ENCODE results near the gene ESRRA.
"Not testable (repeated sequence)": the region's sequence is repeated elsewhere in the genome, so short reads cannot be mapped to it uniquely, and the experiment has no call there.

Gene ESRRA

DNA sequence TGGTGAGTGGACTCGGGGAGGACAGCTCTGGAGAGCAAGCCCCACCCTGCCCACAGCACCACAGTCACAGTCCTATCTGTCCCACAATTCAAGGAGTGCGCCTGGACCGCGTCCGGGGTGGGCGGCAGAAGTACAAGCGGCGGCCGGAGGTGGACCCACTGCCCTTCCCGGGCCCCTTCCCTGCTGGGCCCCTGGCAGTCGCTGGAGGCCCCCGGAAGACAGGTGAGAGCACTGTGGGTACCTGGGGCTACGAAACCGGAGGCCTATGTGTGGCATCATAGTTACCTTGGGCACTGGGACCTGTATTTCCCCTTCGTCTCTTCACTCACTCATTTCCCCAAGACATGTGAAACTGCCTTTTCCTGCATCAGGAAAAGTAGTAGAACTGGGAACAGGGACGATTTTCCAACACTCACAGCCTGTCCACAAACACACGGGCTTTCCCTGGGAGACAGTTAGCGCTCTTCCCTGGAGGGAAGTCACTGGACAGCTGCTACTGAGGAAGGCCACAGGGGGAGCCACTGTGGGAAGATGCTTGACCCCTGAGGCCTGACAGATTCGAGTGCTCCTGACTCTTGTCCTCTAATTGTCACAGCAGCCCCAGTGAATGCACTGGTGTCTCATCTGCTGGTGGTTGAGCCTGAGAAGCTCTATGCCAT, 9.0 kb downstream of the ESRRA start:
- DNase-seq: no peak

DNA sequence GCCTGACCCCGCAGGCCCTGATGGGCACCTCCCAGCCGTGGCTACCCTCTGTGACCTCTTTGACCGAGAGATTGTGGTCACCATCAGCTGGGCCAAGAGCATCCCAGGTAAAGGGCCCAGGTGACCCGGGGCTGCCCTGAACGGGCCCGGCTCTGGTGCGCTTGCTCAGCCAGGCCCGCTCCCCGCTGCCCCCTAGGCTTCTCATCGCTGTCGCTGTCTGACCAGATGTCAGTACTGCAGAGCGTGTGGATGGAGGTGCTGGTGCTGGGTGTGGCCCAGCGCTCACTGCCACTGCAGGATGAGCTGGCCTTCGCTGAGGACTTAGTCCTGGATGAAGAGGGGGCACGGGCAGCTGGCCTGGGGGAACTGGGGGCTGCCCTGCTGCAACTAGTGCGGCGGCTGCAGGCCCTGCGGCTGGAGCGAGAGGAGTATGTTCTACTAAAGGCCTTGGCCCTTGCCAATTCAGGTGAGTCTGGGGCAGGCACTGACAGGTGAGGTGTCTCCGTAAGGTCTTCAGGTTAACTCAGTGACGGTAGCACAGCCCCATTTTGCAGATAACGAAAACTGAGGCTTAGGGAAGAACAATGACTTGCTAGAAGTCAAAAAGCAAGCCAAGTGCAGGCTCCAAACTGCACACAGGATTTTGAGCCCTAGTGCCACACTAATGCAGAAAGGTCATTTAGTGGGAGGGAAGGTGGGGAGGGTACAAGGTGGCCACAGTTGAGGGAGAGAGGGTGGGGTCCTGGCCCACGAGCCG, 9.7 kb downstream of the ESRRA start:
- DNase-seq: no peak

DNA sequence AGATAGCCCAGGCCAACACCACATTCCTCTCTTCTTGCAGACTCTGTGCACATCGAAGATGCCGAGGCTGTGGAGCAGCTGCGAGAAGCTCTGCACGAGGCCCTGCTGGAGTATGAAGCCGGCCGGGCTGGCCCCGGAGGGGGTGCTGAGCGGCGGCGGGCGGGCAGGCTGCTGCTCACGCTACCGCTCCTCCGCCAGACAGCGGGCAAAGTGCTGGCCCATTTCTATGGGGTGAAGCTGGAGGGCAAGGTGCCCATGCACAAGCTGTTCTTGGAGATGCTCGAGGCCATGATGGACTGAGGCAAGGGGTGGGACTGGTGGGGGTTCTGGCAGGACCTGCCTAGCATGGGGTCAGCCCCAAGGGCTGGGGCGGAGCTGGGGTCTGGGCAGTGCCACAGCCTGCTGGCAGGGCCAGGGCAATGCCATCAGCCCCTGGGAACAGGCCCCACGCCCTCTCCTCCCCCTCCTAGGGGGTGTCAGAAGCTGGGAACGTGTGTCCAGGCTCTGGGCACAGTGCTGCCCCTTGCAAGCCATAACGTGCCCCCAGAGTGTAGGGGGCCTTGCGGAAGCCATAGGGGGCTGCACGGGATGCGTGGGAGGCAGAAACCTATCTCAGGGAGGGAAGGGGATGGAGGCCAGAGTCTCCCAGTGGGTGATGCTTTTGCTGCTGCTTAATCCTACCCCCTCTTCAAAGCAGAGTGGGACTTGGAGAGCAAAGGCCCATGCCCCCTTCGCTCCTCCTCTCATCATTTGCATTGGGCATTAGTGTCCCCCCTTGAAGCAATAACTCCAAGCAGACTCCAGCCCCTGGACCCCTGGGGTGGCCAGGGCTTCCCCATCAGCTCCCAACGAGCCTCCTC, 10.6 kb downstream of the ESRRA start:
- DNase-seq: not testable (repeated sequence)

DNA sequence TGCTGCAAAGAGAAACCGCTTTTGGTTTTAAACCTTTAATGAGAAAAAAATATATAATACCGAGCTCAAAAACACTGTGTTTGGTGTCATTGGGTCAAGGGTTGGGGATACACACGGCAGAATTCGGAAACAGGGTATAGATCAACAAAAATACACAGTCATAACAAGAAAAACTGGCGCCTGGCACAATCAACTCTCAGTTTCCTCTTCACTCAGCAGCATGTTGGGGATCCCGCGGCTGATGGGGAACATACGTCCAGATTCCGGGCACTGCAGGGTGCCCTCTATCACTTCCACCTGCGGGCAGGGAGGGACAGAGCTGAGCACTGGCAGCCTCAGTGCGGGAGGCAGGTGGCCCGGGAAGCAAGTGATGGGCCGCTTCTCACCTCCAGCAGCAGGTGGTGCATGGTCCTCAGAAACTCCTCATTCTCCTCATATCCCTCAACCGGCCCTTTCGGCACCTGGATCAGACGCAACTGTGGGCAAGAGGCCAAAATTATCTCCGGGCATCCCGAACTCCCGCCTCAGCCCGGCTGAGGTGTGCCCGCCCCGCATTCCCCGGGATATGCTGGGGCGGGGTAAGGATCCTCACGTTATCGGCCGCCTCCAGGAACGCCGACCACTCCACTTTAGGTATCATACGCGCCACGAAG, 11.5 kb downstream of the ESRRA start:
- peak; percentile 45 to 49 for DNase-seq

DNA sequence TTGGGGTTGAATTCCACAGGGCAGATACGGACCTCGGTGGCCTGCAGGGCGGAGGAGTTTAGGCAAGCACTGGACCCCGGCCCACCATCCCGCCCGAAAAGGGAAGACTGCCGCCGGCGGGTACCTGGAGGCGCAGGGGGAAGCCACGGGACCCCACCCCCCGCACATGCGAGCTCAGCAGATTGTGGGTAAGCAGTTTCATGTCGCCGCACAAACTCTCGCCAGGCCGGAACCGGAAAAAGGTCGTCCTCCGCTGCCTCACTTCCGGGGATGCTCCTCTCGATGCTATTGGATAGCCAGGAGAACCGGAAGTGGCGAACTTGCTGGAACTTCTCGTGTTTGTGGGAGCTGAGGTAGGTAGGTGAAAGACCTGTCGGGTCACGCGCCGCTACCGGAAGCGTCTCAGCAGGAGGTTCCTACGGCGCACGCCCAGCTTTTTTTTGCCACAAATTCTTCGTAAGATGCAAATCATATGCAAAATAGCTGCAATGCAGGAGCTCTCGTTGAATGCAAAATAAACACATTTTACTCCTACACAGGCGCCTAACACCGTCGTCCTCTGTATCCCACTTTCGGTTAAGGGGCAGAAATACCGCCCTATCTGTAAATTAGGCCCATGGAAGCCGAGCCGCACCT, 12.1 kb downstream of the ESRRA start, which contains the start of gene TRMT112:
Gene TRMT112 (minus strand): TSS at position 235 of the 636 bp plus-strand sequence. CDS start 33 bp downstream, at position 202.
- DNase-seq: peak; percentile 98 to 99

DNA sequence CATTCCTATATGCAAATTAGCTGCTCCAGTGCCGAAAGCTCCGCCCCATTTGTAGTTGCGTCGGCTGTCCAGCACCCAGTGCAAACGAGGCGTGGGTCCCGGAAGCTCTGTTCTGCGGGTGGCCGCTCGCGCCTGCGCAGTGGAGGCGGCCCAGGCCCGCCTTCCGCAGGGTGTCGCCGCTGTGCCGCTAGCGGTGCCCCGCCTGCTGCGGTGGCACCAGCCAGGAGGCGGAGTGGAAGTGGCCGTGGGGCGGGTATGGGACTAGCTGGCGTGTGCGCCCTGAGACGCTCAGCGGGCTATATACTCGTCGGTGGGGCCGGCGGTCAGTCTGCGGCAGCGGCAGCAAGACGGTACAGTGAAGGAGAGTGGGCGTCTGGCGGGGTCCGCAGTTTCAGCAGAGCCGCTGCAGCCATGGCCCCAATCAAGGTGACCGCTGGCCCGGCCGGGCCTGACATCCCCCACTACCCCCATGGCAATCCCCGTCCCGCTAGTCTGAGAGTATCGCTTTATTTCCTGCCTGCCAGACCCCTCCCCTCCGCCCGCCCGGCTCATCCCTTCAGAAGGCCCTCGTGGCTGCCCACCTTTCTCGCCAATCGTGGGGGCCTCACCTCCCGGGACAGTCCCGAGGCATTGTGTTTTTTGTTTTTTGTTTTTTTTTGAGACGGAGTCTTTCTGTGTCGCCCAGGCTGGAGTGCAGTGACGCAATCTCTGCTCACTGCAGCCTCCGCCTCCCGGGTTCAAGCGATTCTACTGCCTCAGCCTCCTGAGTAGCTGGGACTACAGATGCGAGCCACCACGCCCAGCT, 12.8 kb downstream of the ESRRA start, which contains the start of gene PRDX5:
Gene PRDX5 (plus strand): TSS at position 161 of the 805 bp plus-strand sequence. CDS start 95 bp downstream, at position 256.
- DNase-seq: peak; percentile 97 to 98

DNA sequence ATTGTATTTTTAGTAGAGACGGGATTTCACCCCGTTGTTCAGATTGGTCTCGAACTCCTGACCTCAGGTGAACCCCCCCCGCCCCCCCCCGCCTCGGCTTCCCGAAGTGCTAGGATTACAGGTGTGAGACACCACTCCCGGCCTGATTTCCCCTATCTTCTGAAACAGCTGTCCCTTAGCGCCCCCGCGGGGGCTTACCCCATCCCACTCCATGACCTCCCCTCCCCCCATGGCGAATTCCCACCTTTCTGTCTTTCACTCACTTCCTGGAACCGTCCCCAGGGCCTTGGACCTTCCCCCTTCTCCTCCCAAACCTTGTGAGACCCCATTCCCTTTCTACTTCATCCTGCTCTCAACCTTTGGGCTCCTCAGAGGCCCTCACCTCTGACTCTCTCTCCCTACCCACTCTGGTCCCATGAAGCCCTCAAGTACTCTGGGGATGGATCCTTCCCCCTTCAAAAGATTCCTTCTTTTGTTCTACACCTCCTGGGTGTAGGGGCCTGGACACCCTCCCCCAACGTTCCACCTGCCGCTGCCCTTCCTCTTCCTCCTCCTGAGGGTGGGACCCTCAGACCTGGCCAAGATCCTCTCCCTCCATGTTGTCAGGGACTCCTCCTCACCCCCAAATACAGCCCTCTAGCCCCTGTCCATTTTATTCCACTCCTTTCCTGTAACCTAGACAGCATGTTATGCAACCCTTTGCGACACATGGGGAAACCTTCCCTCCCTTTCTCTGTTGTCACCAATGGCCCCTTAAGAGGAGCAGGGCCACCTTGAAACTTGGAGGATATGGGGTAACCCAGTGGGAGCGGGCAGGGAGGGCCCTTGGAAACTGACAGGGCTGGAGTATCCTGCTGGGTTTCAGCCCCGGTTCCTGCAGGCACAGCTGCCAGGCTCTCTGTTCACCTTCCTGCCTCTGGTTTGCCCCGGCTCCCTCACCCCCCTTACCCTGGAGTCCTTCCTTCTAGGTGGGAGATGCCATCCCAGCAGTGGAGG, 13.7 kb downstream of the ESRRA start:
- DNase-seq: no peak

DNA sequence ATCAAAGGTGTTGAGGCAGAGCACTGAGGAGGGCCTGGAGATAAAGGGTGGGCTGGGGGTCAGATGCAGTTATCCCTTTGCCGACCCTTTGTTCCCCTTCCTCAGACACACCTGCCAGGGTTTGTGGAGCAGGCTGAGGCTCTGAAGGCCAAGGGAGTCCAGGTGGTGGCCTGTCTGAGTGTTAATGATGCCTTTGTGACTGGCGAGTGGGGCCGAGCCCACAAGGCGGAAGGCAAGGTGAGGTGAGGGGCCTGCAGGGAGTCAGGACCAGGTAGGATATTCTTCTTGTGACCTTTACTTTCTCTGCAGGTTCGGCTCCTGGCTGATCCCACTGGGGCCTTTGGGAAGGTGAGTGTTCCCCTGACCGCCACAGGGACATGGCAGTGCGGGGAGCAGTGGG, 15.2 kb downstream of the ESRRA start:
- no peak for DNase-seq

DNA sequence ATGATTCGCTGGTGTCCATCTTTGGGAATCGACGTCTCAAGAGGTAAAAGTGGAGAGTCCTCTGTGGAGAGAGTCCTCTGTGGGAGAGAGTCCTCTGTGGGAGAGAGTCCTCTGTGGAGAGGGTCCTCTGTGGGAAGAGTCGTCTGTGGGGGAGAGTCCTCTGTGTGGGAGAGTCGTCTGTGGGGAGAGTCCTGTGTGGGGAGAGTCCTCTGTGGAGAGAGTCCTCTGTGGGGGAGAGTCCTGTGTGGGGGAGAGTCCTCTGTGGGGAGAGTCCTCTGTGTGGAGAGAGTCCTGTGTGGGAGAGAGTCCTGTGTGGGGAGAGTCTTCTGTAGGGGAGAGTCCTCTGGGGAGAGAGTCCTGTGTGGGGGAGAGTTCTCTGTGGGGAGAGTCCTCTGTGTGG, 15.7 kb downstream of the ESRRA start:
- DNase-seq: no peak

DNA sequence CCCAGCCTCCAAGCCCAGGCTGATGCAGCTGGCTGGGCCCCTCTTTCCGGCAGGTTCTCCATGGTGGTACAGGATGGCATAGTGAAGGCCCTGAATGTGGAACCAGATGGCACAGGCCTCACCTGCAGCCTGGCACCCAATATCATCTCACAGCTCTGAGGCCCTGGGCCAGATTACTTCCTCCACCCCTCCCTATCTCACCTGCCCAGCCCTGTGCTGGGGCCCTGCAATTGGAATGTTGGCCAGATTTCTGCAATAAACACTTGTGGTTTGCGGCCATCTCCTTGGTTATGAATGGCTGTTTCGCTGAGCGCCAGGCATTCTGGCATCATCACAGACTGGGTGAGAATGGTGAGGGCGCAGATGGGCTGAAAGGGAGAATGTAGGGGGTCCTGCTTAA, 16.2 kb downstream of the ESRRA start:
- no peak for DNase-seq

DNA sequence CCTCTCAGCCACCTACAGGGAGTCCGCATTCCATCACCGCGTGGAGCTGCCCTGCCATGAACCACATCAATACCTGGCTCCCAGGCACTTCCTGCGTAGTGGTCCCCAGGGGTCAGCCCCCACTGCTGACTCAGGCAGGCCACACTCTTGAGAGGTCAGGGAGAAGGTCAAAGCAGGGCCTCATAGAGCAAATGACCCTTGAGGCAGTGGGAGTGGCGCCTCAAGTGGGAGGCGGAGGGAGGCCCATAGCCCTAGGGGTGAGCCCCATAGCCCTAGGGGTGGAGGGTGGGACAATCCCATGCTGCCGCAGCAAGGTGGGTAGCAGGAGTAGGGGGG, 17.6 kb downstream of the ESRRA start:
- DNase-seq: no peak

DNA sequence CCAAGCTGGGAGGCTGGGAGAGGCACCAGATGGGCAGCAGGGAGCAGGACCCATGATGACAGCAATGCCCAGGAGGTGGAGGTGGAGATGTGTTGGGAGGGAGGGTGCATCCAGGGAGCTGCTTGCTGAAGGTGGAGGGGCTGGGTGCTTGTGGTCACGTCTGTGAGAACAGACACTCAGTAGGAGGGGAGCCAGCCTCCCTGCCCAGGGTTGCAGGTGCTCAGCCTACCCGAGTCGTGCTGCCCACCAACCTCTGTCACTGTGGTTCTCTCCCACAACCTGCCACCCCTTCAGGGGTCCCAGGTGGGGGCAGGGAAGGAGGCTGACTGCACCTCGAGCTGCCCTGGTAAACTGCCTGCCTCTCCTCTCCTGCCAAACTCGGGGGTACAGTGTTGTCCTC, 18.0 kb downstream of the ESRRA start:
- no peak for DNase-seq

DNA sequence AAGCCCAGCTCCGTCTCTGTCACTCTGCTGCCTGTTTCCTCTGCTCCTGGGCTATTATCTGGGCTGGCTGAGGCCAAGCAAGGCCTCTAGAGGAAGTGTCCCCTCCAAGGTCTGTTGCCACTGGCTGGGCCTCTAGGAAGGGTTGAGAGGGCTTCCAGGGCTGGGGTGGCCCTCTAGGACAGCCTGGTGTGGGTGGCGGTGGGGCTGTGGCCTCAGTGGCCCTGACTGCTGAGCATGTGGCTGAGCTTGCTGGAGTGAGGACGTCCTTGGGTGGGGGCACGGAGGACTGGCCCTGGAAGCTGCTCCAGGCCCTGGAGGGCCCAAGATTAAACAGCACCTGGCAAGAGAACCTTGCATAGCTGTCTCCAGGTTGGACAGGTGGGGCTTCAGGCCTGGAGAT, 18.7 kb downstream of the ESRRA start:
- DNase-seq: not testable (repeated sequence)

DNA sequence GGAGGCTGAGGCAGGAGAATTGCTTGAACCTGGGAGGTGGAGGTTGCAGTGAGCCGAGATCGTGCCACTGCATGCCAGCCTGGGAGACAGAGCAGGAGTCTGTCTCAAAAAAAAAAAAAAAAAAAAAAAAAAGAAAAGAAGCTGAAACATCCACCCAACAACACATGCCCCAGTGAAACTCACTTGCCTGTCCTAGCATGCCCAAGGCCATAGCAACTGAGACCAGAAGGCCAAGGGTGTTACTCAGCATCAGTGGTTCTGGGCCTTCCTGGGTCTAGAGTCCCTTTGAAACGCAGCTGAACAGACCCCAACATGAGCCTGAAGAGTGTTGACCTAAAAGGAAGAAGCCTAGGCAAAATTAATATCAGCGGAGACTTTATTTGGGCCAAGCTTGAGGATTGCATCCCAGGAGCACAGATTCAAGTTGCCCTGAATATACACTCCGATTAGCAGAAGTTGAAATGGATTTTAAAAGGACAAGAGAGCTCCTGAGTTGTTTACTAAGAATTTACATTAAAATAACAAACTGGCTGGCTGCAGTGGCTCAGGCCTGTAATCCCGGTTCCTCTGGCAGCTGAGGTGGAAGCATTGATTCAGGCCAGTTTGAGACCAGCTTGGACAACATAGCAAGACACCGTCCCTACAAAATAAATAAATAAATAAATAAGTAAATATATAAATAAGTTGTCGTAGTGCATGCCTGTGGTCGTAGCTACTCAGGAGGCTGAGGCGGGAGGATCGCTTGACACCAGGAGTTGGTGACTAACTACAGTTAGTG, 19.6 kb downstream of the ESRRA start:
- no peak for DNase-seq

DNA sequence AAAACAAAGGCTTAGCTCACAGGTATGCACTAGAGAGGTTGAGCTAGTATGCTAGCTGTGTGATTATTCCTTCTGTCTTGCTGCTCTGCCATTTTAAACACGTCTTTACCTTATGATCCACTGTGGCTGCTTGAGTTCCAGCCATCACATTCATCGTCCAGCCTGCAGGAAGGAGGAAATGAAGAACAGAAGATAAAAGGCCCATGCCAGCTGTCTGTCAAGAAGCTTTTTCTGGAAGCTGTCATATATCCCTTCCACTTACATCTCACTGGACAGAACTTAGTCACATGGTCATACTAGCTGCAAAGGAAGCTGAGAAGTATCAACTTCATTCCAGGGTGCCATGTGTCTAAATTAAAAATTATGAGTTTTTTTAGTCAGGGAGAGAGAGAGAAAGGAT, 22.1 kb downstream of the ESRRA start:
- DNase-seq: no peak

DNA sequence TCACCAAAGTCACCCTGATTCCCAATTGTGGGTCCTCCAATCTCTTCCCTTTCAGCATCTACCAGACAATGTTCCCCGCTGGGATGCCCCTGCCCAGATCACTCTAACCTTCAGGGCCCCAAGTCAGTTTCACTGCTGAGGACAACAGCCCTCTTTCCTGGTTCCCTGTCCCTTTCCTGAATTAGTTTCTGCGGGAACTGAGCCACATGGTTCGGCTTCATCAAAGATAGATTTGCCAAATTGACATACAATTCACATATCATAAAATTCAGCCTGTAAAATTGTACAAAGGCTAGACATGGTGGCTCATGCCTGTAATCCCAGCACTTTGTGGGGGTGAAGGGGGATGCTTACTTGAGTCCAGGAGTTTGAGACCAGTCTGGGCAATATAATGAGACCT, 22.7 kb downstream of the ESRRA start:
- DNase-seq: no peak

DNA sequence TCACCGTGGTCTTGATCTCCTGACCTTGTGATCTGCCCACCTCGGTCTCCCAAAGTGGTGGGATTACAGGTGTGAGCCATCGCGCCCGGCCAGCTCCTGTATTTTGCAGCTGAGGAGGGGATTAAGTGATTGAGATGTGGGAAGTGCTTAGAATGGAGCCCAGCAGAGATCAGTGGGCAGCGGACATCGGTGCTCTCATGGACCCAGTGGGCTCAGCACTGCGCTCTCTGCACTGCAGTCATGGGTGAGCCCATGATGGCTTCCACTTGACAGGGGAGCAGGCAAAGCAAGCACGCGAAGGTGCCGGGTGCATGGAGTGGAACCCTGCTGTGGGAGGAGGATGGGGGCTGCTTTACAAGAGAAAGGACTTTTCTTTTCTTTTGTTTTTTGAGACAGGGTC, 25.6 kb downstream of the ESRRA start:
- DNase-seq: no peak

DNA sequence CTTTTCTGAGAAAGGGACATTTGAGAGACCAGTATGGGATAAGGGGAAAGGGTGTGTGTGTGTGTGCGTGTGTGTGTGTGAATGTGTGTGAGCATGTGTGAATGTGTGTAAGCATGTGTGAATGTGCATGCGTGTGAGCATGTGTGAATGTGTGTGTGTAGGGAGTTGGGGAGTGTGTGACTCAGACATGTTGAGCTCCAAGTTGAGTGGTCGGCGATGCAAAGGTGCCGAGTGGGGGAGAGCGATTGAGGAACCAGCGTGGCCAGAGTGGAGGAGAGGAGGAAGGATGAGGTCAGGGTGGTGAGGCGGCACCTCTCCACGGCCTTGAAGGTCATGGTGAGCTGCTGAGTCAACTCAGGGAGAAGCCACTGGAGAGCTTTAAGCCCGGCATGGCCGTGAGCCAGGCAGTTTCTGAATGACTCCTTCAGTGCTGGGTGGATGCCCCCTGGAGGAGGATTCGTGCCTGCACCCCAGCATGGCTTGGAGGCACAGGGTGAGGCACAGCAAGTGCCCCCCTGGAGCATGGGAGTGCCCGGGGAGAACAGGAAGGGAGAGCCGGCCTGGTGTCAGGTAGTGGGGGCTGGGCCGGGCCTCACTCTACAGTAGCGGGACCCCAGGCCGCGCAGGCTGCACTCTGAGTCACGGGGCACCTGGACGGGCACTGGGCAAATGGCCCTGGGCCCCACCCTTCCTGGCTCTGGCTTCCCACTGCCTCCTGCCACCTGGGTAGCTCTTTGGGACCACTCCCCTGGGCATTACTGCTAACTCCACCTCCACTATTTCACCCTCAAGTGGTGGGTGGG, 26.4 kb downstream of the ESRRA start:
- peak; percentile 73 to 84 for DNase-seq

DNA sequence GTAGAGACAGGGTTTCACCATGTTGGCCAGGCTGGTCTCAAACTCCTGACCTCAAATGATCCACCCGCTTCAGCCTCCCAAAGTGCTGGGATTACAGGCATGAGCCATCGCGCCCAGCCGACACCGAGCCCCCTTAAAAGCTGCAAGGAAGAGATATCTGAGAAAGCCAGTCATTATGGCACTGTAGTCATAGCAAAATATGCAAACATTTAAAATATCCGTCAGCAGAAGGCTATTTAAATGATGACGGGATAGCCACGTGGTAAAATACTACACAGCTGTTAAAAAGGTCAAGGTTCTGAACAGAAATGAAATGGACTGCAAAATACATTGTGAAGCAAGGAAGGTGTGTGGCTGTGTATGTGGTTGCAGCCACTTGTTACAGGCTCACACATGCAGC, 28.2 kb downstream of the ESRRA start:
- no peak for DNase-seq

All from CD4-positive, alpha-beta T cell treated with Interleukin-4 for 1 hour (primary cell).